ENCODE measurements around the gene EPS8.
"Not testable (repeated sequence)": the region's sequence is repeated elsewhere in the genome, so short reads cannot be mapped to it uniquely, and the experiment has no call there.

The EPS8 gene

GRCh38 chr12:15756822-15757221 lies 32.4 kb downstream of the EPS8 start:
- DNase-seq (ENCODE audit: low spot score): no peak

DNA sequence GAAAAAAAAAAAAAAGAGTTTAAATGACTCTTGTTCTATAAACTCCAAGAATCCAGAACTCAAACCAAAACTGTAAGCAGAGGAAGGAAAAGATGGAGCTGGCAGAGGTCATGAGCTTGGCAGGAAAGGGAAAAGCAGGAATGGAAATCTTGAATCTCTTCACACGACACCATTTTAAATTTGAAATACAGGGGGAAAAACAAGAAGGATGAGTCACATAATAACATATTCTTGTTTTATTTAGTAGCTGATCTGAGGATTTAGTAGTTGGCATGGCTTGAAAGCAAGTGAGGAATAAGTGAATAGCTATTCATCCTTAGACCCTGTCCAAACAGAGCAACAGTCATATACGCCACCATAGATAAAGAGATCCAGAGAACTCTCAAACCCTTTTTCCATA lies 35.0 kb downstream of the EPS8 start:
- no peak for DNase-seq (ENCODE audit: low spot score)

DNA sequence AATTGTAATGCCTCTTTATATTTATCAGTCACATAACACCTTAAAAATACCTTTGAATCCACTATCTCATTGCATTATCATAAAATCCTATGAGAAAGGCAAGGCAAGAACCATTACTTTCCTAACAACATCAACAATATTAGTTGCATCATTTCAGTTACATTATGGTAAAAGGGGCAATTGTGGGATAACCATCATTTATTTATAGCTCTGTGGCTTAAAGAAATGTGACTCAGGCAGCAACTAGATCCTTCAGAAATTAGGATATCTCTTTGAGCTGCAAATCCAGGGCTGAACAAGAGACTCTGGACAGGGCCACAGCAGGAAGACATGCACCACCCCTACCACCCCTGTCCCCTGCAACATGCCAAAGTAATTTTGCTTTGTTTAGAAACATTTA lies 36.4 kb downstream of the EPS8 start:
- no peak for DNase-seq (ENCODE audit: low spot score)

GRCh38 chr12:15751741-15752140 lies 37.4 kb downstream of the EPS8 start:
- DNase-seq (ENCODE audit: low spot score): no peak

- DNase-seq (ENCODE audit: low spot score): no peak
Observed at GRCh38 chr12:15749937-15750336, 39.3 kb downstream of the EPS8 start.

GRCh38 chr12:15741870-15742269 lies 47.3 kb downstream of the EPS8 start:
- not testable (repeated sequence) for DNase-seq (ENCODE audit: low spot score)

- no peak for DNase-seq (ENCODE audit: low spot score)
Observed at GRCh38 chr12:15741082-15741481, 48.1 kb downstream of the EPS8 start.

DNA sequence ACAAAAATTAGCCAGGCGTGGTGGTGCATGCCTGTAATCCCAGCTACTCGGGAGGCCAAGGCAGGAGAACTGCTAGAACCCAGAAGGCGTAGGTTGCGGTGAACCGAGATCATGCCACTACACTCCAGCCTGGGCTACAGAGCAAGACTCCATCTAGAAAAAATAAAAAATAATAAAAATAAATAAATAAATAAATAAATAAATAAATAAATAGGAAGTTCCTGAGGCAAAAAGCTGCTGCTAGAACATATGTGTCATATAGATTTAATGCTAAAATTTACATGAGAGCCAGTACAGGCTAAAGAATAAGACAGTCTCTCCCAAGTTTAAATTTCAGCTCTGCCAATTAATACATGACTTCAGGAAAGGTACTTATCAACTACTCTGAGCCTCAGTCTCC lies 48.8 kb downstream of the EPS8 start:
- DNase-seq (ENCODE audit: low spot score): not testable (repeated sequence)

GRCh38 chr12:15738438-15739015 lies 50.7 kb downstream of the EPS8 start:
- no peak for DNase-seq (ENCODE audit: low spot score)

GRCh38 chr12:15735837-15736615 lies 53.2 kb downstream of the EPS8 start:
- no peak for DNase-seq (ENCODE audit: low spot score)

DNA sequence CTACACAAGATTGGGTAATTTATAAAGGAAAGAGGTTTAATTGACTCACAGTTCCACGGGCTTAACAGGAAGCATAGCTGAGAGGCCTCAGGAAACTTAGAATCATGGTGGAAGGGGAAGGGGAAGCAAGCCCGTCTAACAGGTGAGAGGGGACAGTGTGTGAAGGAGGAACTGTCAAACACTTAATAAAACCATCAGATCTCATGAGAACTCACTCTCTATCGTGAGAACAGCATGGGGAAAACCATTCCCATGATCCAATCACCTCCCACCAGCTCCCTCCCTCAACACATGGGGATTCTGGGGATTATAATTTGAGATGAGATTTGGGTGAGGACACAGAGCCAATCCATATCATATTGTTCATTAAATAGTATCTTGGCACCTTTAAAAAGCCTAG lies 56.1 kb downstream of the EPS8 start:
- DNase-seq (ENCODE audit: low spot score): no peak

DNA sequence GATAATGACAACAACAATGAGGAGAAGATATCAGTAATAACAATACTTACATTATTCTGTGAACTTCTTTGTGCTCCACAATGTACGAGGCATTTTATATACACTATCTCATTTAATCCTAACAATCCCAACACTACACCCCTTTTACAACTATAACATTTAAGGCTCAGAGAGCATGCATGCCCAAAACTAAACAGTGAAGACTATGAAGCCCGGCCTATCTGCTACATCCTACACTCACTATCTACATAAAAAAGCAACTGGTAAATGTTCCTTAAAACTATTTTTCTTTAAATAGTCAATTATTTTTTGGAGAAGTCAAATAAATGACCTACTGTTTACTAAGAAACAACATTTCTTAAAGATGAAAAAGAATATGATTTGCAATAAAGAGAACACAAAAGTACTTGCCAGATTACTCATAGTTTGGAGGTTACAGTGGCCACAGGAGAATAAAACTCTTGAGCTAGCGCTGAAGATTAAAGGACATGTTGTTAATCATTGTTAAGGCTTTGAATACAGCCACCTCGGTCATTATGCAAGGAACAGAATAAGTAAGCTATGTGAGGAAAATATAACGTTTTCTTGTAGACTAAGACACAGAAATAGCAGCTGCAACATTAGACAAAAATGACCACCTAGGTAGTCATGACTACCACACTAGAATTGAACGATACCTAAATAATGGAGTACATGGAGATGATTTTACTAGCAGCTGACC lies 56.7 kb downstream of the EPS8 start:
- DNase-seq (ENCODE audit: low spot score): no peak

DNA sequence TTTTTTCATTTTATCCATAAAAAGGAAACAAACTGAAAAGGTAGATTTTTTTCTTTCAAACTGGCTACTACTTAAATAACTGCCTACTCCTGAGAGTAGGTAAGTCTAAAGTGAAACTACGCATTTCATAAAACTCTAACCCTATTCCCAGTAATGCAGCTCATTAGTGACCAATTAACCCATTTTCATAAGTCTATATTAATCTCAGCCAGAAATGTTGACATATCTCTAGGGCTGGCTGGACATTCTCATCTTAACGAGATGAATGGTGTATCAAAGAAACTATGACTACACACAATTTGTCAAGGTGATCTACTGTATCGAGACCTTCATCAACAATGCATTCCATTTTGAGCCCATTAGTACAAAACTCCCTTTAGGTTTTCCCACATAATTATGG lies 57.2 kb downstream of the EPS8 start:
- DNase-seq (ENCODE audit: low spot score): no peak

DNA sequence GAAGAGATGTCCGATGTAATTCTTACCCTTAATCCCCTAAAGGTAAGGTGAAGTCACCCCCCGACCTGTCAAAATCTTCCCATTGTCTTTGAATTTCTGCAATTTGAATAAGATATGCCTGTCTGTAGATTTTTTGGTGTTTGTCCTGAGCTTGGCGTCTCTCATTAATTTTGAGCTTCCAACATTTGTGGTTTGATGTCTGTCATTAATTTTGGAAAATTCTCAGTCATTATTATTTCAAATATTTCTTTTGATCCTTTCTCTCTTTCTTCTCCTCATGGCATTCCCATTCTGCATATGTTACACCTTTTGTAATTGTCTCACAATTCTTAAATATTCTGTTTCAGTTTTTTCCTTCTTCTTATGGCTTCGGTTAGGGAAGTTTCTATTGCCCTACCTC lies 60.1 kb downstream of the EPS8 start:
- no peak for DNase-seq (ENCODE audit: low spot score)

DNA sequence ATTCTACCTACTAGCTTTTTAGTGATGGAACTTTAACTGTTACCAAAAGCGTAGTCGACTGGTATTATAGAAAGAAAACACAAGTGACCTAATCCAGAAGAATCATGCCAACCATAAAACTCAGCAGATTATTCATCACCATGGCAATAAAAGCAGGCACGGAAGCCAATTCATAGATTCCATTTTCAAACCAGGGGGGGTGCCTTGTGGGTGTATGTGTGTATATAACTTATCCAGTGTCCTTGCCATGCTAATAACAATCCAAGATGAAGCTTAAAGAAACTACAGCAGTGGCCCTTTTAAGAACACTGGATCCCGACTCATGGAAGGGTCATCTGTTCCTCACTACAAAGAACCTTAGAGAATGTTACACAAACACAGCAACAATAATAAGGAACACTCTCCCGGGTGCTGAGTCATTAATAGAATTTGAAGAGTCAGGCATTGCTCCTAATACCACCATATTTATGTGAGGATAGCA lies 61.0 kb downstream of the EPS8 start:
- DNase-seq (ENCODE audit: low spot score): no peak

GRCh38 chr12:15726878-15727150 lies 62.4 kb downstream of the EPS8 start:
- DNase-seq (ENCODE audit: low spot score): no peak

- DNase-seq (ENCODE audit: low spot score): no peak
Observed at GRCh38 chr12:15726027-15726877, 62.9 kb downstream of the EPS8 start.

GRCh38 chr12:15722951-15723350 lies 66.2 kb downstream of the EPS8 start:
- DNase-seq (ENCODE audit: low spot score): no peak

- no peak for DNase-seq (ENCODE audit: low spot score)
Observed at GRCh38 chr12:15721316-15722115, 67.7 kb downstream of the EPS8 start.

DNA sequence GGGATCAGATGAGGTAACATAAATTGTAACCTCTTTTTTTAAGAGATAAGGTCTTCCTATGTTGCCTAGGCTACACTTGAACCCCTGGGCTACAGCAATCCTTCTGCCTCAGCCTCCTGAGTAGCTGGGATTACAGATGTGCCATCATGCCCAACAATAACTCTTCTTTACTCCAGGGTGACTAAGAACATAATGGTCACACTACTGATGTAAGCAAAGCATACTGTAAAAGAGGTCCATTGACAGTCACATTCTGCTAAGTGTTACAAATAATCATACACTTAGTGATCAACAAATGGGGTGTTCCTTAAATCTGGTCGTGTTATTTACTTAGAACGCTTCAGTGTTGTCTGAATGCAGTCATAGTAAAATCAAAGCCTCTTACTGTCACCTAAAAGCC lies 68.9 kb downstream of the EPS8 start:
- DNase-seq (ENCODE audit: low spot score): no peak

- no peak for DNase-seq (ENCODE audit: low spot score)
Observed at GRCh38 chr12:15719230-15719629, 70.0 kb downstream of the EPS8 start.
